GM12878 (cell line): ENCODE data around the gene FGF14. TPM values are rescaled to one million over a fixed set of nuclear protein-coding genes. Genes with fewer than 3 reads are reported as not detected.

Source experiments
- ATAC-seq: fragments of 200-7000 bp; cut with Tn5 transposase; 3 replicates; pipeline ENCODE4 v1.9.1; 2020; ENCODE audit warnings: mild to moderate bottlenecking, moderate library complexity
- BruUV-seq: library from RNA; stranded (reverse); fragments of 400-500 nt; replicated peaks from 2 replicates; lab custom pipeline; 2021; lab: Mats Ljungman, UMichigan
- CTCF ChIA-PET: fragments of 300-600 bp; sonication (Branson Sonifier 250); formaldehyde crosslinking; extraction: SDS; loops from one replicate; lab custom pipeline; 2021; ENCODE audit warnings: inconsistent platforms; lab: Yijun Ruan, JAX
- POLR2A ChIA-PET: fragments of 350-600 bp; formaldehyde crosslinking; extraction: SDS; loops from one replicate; lab custom pipeline; 2021; ENCODE audit warnings: inconsistent platforms; lab: Charles Lee
- RAD21 ChIA-PET: fragments of 300-600 bp; sonication (Branson Sonifier 250); formaldehyde crosslinking; loops from one replicate; lab custom pipeline; 2023; ENCODE audit warnings: antibody characterized with exemption; ENCODE audit not compliant: unreplicated experiment; lab: Charles Lee
- SMC1A ChIA-PET: fragments of 300-600 bp; sonication (Branson Sonifier 250); formaldehyde crosslinking; loops from one replicate; lab custom pipeline; 2023; ENCODE audit not compliant: unreplicated experiment, uncharacterized antibody; lab: Charles Lee
- DNase-seq: peaks from one replicate; pipeline ENCODE4 v3.0.0-alpha.2; 2011; ENCODE audit warnings: low read depth, low spot score
- FAIRE-seq: peaks from 3 replicates; lab custom pipeline; 2011; peaks lifted over from hg19 to GRCh38; lab: Jason Lieb, UNC
- H2AFZ ChIP-seq: 2 replicates; pipeline ENCODE4 v1.6.0; 2011; ENCODE audit warnings: low read depth, low read length, control low read depth; ENCODE audit not compliant: control insufficient read depth
- H3K27ac ChIP-seq: 2 replicates; pipeline ENCODE4 v1.5.1; 2011; ENCODE audit warnings: control low read depth; ENCODE audit not compliant: control insufficient read depth, insufficient read depth
- H3K27me3 ChIP-seq, 2 experiments: replicated peaks in 1 of 2; 2 replicates each; pipeline versions ENCODE4 v1.6.0 to v1.6.1; 2011; ENCODE audit warnings: low read length in 1 of 2; ENCODE audit not compliant: control insufficient read depth in 2 of 2, insufficient read depth in 2 of 2
- H3K36me3 ChIP-seq, 2 experiments: 2 replicates each; pipeline ENCODE4 v1.5.1; 2011; ENCODE audit warnings: low read length in 1 of 2; ENCODE audit not compliant: control insufficient read depth in 2 of 2, insufficient read depth in 2 of 2
- H3K4me1 ChIP-seq: 2 replicates; pipeline ENCODE4 v1.6.1; 2011; ENCODE audit warnings: mild to moderate bottlenecking, low read length, moderate library complexity, mixed read lengths; ENCODE audit not compliant: control insufficient read depth, insufficient read depth
- H3K4me2 ChIP-seq: 2 replicates; pipeline ENCODE4 v1.6.0; 2011; ENCODE audit warnings: control low read depth; ENCODE audit not compliant: control insufficient read depth, insufficient read depth
- H3K4me3 ChIP-seq: fragments of 200-600 bp; sonication (generic); 2 replicates; pipeline ENCODE4 v1.5.1; 2016
- H3K79me2 ChIP-seq: 2 replicates; pipeline ENCODE4 v1.6.0; 2011; ENCODE audit warnings: low read length; ENCODE audit not compliant: control insufficient read depth, insufficient read depth
- H3K9ac ChIP-seq: 2 replicates; pipeline ENCODE4 v1.8.0; 2011; ENCODE audit warnings: low read length, control low read depth, mixed read lengths; ENCODE audit not compliant: control insufficient read depth, insufficient read depth
- H3K9me3 ChIP-seq: replicated peaks from 3 replicates; pipeline ENCODE4 v1.5.1; 2011; ENCODE audit warnings: mild to moderate bottlenecking, low read length; ENCODE audit not compliant: control insufficient read depth, insufficient read depth
- H4K20me1 ChIP-seq: 2 replicates; pipeline ENCODE4 v1.6.0; 2011; ENCODE audit not compliant: control insufficient read depth, insufficient read depth
- KDM1A ChIP-seq: fragments of 200-600 bp; sonication (generic); IDR thresholded peaks from 2 replicates; pipeline ENCODE4 v1.6.1; 2016; ENCODE audit warnings: borderline replicate concordance
- WGBS: methylation state at CpG from one replicate; pipeline ENCODE4 v1.1.6; 2016; ENCODE audit warnings: low lambda C conversion rate; ENCODE audit not compliant: insufficient replicate concordance, insufficient coverage; ENCODE audit errors: missing lambda C conversion rate; 5-methylcytosine and 5-hydroxymethylcytosine counted together
- in situ Hi-C: fragments of 300-500 bp; cut with MboI; formaldehyde crosslinking; loops from 9 replicates; pipeline ENCODE4 v1.14.3; 2018; ENCODE audit warnings: mixed read lengths
- intact Hi-C: fragments of 100-400 bp; cut with micrococcal nuclease; formaldehyde crosslinking; loops from one replicate; pipeline ENCODE4 v1.14.2; 2022; ENCODE audit not compliant: unreplicated experiment
- polyA plus RNA-seq, 11 experiments: library from polyadenylated mRNA; depleted of rRNA in 4 of 11; unstranded in 6 of 11; stranded (reverse) in 5 of 11; fragments of >200 nt; fragmentation: Nextera tagmentation in 4 of 11; fragmentation: Illumina TruSeq in 1 of 11; extraction: Ambion mirVana in 4 of 11; extraction: Trizol in 1 of 11; gene quantifications; 1 replicate in 1 of 11; 2 replicates in 10 of 11; pipeline versions ENCODE4 v1.2.1 to v1.2.3, GENCODE V29; 2011 to 2016; ENCODE audit warnings: inconsistent platforms in 2 of 11, missing spikeins in 2 of 11, low read depth in 1 of 11
- total RNA-seq, 4 experiments: library from RNA; depleted of rRNA in 3 of 4; stranded (reverse); fragments of >200 nt in 3 of 4; fragmentation: Illumina TruSeq in 1 of 4; extraction: Trizol in 1 of 4; gene quantifications; 2 replicates each; pipeline versions ENCODE4 v1.2.1 to v1.2.3, GENCODE V29; 2013 to 2021
- TF ChIP-seq, protein P1 (sequence below): fragments of 450-650 bp; IDR thresholded peaks from 2 replicates; pipeline ENCODE4 v1.6.1; 2016; ENCODE audit warnings: mild to moderate bottlenecking
- TF ChIP-seq, protein P2 (sequence below): IDR thresholded peaks from 2 replicates; pipeline ENCODE4 v1.6.1; 2012; ENCODE audit warnings: low read depth, low read length, improper control_type of control experiment

The FGF14 gene
- total and polyA plus RNA-seq, 10 of the 15 experiments (the other 5 are each of a cell fraction or from before 2014, with no cell fraction given), result under 0.01 to 0.44 (median 0.04) TPM

DNA sequence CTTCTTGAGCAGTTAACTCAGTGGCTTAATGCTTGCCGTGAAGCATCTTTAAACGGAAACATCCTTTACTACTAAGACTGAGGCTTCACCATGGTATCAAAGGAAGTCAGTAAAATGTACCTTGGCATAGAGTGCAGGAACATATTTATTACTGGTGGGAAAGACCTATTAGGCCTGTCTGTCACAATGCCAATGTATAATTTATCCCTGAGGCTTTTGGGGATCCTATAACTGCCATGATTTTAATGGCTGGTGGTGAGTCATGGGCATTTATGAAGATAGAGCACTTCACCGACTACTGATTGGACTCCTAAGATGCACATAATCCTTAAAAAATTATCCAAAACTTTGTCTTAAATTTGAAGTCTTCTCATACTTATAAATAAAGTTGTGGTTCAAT, 79.6 kb downstream of the FGF14 start:
- H2AFZ ChIP-seq, result no peak overlapping the region
- H3K27me3 ChIP-seq, result no peaks in the 10 kb centered on the region
- H3K4me2 ChIP-seq, result no peak overlapping the region
- H3K9me3 ChIP-seq, result no peaks in the 10 kb centered on the region
- H3K4me1 ChIP-seq, result no peaks in the 10 kb centered on the region
- no peak for FAIRE-seq
- 44% methylated on average over 3 of the region's 3 CpGs for WGBS
- POLR2A ChIA-PET, result no interaction called here
- CTCF ChIA-PET, result interaction anchor here (1.5 kb wide), 1 partner anchor 11 kb away, joined by 3 read pairs; no protein-coding TSS in a partner anchor
- no peak for DNase-seq
- no peak overlapping the region for H3K27ac ChIP-seq
- SMC1A ChIA-PET, result no interaction called here
- in situ Hi-C loops, result no loop called here
- RAD21 ChIA-PET, result no interaction called here
- H4K20me1 ChIP-seq, result no peaks in the 10 kb centered on the region
- no peak overlapping the region for H3K9ac ChIP-seq
- no peak for TF ChIP-seq KDM1A
- TF ChIP-seq, protein P1, sequence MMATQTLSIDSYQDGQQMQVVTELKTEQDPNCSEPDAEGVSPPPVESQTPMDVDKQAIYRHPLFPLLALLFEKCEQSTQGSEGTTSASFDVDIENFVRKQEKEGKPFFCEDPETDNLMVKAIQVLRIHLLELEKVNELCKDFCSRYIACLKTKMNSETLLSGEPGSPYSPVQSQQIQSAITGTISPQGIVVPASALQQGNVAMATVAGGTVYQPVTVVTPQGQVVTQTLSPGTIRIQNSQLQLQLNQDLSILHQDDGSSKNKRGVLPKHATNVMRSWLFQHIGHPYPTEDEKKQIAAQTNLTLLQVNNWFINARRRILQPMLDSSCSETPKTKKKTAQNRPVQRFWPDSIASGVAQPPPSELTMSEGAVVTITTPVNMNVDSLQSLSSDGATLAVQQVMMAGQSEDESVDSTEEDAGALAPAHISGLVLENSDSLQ, result no peak
- no TSS peak for BruUV-seq
- no peaks in the 10 kb centered on the region for H3K79me2 ChIP-seq
- intact Hi-C loops, result no loop called here
- no peak overlapping the region for H3K4me3 ChIP-seq
- H3K36me3 ChIP-seq, result no peaks in the 10 kb centered on the region
- no peak for ATAC-seq

DNA sequence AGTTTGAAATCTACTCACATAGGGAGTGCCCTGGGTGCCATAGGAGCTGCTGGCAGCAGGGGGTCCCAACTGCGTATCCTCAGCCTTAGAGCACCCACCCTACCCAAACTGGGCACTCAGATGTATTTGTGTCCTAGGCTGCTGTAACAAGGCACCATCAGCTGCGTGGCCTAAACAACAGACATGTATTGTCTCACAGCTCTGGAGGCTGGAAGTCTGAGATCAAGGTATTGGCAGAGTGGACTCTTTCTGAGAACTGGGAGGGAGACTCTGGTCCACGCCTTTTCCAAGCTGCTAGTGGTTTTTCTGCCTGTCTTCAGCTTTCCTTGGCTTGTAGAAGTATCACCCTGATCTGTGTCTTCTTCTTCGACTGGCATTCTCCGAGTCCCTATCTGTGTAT, 83.6 kb downstream of the FGF14 start:
- H3K27ac ChIP-seq, result no peak overlapping the region
- H3K36me3 ChIP-seq, result no peaks in the 10 kb centered on the region
- under 1% methylated on average over 5 of the region's 5 CpGs for WGBS
- intact Hi-C loops, result no loop called here
- no TSS peak for BruUV-seq
- in situ Hi-C loops, result no loop called here
- no peak overlapping the region for H3K4me3 ChIP-seq
- H3K4me2 ChIP-seq, result no peak overlapping the region
- H3K9me3 ChIP-seq, result no peaks in the 10 kb centered on the region
- no peak overlapping the region for H3K9ac ChIP-seq
- ChIA-PET RAD21 (no interaction called here), CTCF (interaction anchor here (0.6 kb wide), 1 partner anchor 177 kb away, joined by 3 read pairs; no protein-coding TSS in a partner anchor), POLR2A (no interaction called here), SMC1A (interaction anchor here (1.1 to 1.5 kb wide), 3 partner anchors 9 to 36 kb away, joined by 3 read pairs; no protein-coding TSS in a partner anchor)
- no peaks in the 10 kb centered on the region for H3K27me3 ChIP-seq
- H3K4me1 ChIP-seq, result no peaks in the 10 kb centered on the region
- TF ChIP-seq, protein P2, sequence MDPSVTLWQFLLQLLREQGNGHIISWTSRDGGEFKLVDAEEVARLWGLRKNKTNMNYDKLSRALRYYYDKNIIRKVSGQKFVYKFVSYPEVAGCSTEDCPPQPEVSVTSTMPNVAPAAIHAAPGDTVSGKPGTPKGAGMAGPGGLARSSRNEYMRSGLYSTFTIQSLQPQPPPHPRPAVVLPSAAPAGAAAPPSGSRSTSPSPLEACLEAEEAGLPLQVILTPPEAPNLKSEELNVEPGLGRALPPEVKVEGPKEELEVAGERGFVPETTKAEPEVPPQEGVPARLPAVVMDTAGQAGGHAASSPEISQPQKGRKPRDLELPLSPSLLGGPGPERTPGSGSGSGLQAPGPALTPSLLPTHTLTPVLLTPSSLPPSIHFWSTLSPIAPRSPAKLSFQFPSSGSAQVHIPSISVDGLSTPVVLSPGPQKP, result no peak
- no peak for FAIRE-seq
- H3K79me2 ChIP-seq, result no peaks in the 10 kb centered on the region
- no peak for ATAC-seq
- H2AFZ ChIP-seq, result no peak overlapping the region
- H4K20me1 ChIP-seq, result no peaks in the 10 kb centered on the region
- no peak for DNase-seq
